HEK293 (cell line): ENCODE data around the gene CDKAL1.
A peak's percentile ranks its signal among the peaks of the same experiment; 100 is the strongest.

Experiments used
- CTCF ChIA-PET: fragments of 350-600 bp; formaldehyde crosslinking; extraction: SDS; loops from one replicate; lab custom pipeline; 2021; ENCODE audit warnings: antibody characterized with exemption; lab: Yijun Ruan, JAX
- POLR2A ChIA-PET: fragments of 300-600 bp; formaldehyde crosslinking; extraction: SDS; loops from one replicate; lab custom pipeline; 2020; ENCODE audit warnings: antibody characterized with exemption, inconsistent platforms; lab: Yijun Ruan, JAX
- H3K27ac ChIP-seq: fragments of 200-500 bp; sonication (Bioruptor generic); 2 replicates; pipeline ENCODE4 v1.5.1; 2014; ENCODE audit warnings: low read depth, low read length, control low read depth, inconsistent platforms; ENCODE audit errors: extremely low read depth
- H3K36me3 ChIP-seq, 2 experiments: fragments of 200-500 bp in 1 of 2; sonication (Bioruptor generic) in 1 of 2; 1 replicate in 1 of 2; 2 replicates in 1 of 2; pipeline ENCODE4 v1.5.1; 2014 to 2017; ENCODE audit warnings: inconsistent platforms in 2 of 2, low read length in 2 of 2; ENCODE audit not compliant: control insufficient read depth in 2 of 2, insufficient read depth in 1 of 2
- H3K4me1 ChIP-seq: fragments of 200-500 bp; sonication (Bioruptor generic); 2 replicates; pipeline ENCODE4 v1.5.1; 2014; ENCODE audit warnings: mild to moderate bottlenecking, low read length, inconsistent platforms; ENCODE audit not compliant: control insufficient read depth, insufficient read depth
- H3K4me3 ChIP-seq: 2 replicates; pipeline ENCODE4 v1.5.1; 2011; ENCODE audit warnings: low read depth, mild to moderate bottlenecking, control low read depth, low read length, moderate library complexity
- H3K9me3 ChIP-seq: fragments of 200-500 bp; sonication (Bioruptor generic); 2 replicates; pipeline ENCODE4 v1.5.1; 2014; ENCODE audit warnings: low read depth, low read length, inconsistent platforms; ENCODE audit not compliant: control insufficient read depth, insufficient read depth
- EGR2 ChIP-seq: fragments of 450-650 bp; formaldehyde crosslinking; IDR thresholded peaks from 2 replicates; pipeline ENCODE4 v1.5.1; 2016; ENCODE audit warnings: low read depth, missing biosample characterization, missing genetic modification characterization
- KLF10 ChIP-seq: fragments of 450-650 bp; IDR thresholded peaks from 2 replicates; pipeline ENCODE4 v1.5.1; 2018; ENCODE audit warnings: missing biosample characterization, mild to moderate bottlenecking, missing genetic modification characterization
- KLF7 ChIP-seq: fragments of 450-650 bp; formaldehyde crosslinking; IDR thresholded peaks from 2 replicates; pipeline ENCODE4 v1.5.1; 2016; ENCODE audit warnings: missing biosample characterization, missing genetic modification characterization, borderline replicate concordance
- MZF1 ChIP-seq: fragments of 450-650 bp; formaldehyde crosslinking; IDR thresholded peaks from 2 replicates; pipeline ENCODE4 v1.5.1; 2017; ENCODE audit warnings: missing biosample characterization, missing genetic modification characterization, borderline replicate concordance
- SP7 ChIP-seq: fragments of 450-650 bp; formaldehyde crosslinking; IDR thresholded peaks from 2 replicates; pipeline ENCODE4 v1.5.1; 2016; ENCODE audit warnings: missing biosample characterization, missing genetic modification characterization
- ZNF155 ChIP-seq: fragments of 450-650 bp; formaldehyde crosslinking; IDR thresholded peaks from 2 replicates; pipeline ENCODE4 v1.5.1; 2016; ENCODE audit warnings: missing biosample characterization, missing genetic modification characterization
- ZNF239 ChIP-seq: fragments of 450-650 bp; formaldehyde crosslinking; IDR thresholded peaks from 2 replicates; pipeline ENCODE4 v1.5.1; 2016; ENCODE audit warnings: missing biosample characterization, missing genetic modification characterization
- ZNF274 ChIP-seq, 2 experiments: fragments of 200-500 bp in 1 of 2; fragments of 450-650 bp in 1 of 2; sonication (Bioruptor generic) in 1 of 2; formaldehyde crosslinking in 1 of 2; IDR thresholded peaks; 2 replicates each; pipeline versions ENCODE4 v1.5.1 to v1.6.1; 2014 to 2016; ENCODE audit warnings: borderline replicate concordance in 1 of 2, inconsistent platforms in 1 of 2, low read length in 1 of 2, missing biosample characterization in 1 of 2, missing genetic modification characterization in 1 of 2
- TF ChIP-seq, protein P1 (sequence below): fragments of 450-650 bp; formaldehyde crosslinking; IDR thresholded peaks from 2 replicates; pipeline ENCODE4 v1.5.1; 2016; ENCODE audit warnings: missing biosample characterization, missing genetic modification characterization
- TF ChIP-seq, protein P2 (sequence below): fragments of 450-650 bp; IDR thresholded peaks from 2 replicates; pipeline ENCODE4 v1.5.1; 2018; ENCODE audit warnings: missing biosample characterization, missing genetic modification characterization
- TF ChIP-seq, protein P3 (sequence below): fragments of 450-650 bp; formaldehyde crosslinking; IDR thresholded peaks from 2 replicates; pipeline ENCODE4 v1.5.1; 2016; ENCODE audit warnings: missing biosample characterization, missing genetic modification characterization
- TF ChIP-seq, protein P4 (sequence below): fragments of 450-650 bp; IDR thresholded peaks from 2 replicates; pipeline ENCODE4 v1.5.1; 2018; ENCODE audit warnings: missing biosample characterization, mild to moderate bottlenecking, missing genetic modification characterization

Gene CDKAL1

DNA sequence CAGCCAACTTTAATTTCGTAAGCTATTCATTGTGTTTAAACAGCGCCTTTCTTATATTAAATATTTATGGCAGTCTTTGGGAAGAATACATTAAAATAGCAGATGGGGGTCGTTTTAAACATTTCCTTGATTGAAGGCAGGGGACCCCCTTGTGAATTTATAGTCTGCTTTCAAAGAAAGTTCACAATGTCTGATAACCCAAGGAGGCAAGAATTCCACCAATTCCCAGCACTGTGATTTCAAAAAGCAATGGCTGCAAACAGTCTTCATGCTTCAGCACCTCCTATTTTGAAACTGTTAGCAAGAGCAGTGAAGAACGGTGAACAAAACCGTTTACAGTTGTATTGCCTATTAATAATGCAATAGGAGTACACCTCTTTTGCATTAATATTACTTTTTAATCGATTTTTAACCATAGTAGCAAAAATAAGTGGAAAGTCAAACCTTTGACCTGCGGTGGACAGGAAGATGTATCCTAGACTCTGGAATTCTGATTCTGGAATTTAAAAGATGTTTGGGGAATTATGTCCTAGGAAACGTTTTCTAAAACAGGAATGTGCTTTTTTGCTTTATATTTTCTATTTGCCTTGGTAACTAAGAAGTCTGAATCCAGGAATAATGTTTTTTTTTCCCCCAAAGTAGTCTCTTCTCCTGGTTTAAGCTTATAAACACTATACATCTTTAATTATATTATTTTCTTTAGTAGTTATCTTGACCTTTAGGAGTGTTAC lies 393.0 kb downstream of the CDKAL1 start (continued):
- no peak for TF ChIP-seq EGR2 (tag by site-specific recombination)
- no peak for TF ChIP-seq SP7 (tag by site-specific recombination)
- TF ChIP-seq, protein P1, sequence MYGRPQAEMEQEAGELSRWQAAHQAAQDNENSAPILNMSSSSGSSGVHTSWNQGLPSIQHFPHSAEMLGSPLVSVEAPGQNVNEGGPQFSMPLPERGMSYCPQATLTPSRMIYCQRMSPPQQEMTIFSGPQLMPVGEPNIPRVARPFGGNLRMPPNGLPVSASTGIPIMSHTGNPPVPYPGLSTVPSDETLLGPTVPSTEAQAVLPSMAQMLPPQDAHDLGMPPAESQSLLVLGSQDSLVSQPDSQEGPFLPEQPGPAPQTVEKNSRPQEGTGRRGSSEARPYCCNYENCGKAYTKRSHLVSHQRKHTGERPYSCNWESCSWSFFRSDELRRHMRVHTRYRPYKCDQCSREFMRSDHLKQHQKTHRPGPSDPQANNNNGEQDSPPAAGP (tag by site-specific recombination) = no peak
- TF ChIP-seq, protein P2, sequence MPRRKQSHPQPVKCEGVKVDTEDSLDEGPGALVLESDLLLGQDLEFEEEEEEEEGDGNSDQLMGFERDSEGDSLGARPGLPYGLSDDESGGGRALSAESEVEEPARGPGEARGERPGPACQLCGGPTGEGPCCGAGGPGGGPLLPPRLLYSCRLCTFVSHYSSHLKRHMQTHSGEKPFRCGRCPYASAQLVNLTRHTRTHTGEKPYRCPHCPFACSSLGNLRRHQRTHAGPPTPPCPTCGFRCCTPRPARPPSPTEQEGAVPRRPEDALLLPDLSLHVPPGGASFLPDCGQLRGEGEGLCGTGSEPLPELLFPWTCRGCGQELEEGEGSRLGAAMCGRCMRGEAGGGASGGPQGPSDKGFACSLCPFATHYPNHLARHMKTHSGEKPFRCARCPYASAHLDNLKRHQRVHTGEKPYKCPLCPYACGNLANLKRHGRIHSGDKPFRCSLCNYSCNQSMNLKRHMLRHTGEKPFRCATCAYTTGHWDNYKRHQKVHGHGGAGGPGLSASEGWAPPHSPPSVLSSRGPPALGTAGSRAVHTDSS (tag by site-specific recombination) = no peak
- TF ChIP-seq KLF7 (tag by site-specific recombination) = no peak
- no peak for TF ChIP-seq ZNF274 (IDR thresholded peaks at IDR 0.05; ENCODE audit: low read length)
- no peak for TF ChIP-seq ZNF274 (tag by site-specific recombination; IDR thresholded peaks at IDR 0.05; ENCODE audit: borderline replicate concordance)
- TF ChIP-seq, protein P3, sequence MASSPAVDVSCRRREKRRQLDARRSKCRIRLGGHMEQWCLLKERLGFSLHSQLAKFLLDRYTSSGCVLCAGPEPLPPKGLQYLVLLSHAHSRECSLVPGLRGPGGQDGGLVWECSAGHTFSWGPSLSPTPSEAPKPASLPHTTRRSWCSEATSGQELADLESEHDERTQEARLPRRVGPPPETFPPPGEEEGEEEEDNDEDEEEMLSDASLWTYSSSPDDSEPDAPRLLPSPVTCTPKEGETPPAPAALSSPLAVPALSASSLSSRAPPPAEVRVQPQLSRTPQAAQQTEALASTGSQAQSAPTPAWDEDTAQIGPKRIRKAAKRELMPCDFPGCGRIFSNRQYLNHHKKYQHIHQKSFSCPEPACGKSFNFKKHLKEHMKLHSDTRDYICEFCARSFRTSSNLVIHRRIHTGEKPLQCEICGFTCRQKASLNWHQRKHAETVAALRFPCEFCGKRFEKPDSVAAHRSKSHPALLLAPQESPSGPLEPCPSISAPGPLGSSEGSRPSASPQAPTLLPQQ (tag by site-specific recombination) = no peak
- no peak for TF ChIP-seq ZNF155 (tag by site-specific recombination)

DNA sequence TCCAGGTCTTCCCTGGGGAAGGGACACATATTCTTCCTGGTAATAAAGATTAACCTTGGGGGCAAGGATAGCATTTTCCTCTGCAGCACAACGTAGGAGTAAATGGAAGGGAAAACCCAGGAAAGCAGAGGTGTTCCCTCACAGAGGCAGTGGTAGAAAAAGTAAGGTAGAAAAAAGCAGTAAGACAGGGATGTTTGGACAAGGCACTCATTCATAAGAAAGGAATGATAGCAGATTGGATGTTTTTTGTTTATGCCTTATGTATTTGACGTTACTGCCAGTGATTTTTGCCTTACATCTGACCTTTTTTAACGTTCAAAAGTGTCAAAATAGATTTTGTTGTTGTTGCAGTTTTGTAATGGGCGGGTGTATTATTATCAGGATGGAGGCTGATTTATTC lies 395.0 kb downstream of the CDKAL1 start:
- TF ChIP-seq MZF1 (tag by site-specific recombination) (0 out of 2 replicates have a peak, but pooled peaks have one; percentile 3), ZNF239 (no peak)
- TF ChIP-seq, all 188 proteins: peak for 1
- no peak overlapping the region for H3K27ac ChIP-seq
- CTCF ChIA-PET = no interaction called here
- H3K4me1 ChIP-seq = peaks cover 19% of the 10 kb centered on the region; the same call in 1 of the 2 replicates
- no peaks in the 10 kb centered on the region for H3K9me3 ChIP-seq
- POLR2A ChIA-PET = interaction anchor here (1.1 kb wide), 1 partner anchor 667 kb away, joined by 3 read pairs; no protein-coding TSS in a partner anchor
- H3K36me3 ChIP-seq = no peaks in the 10 kb centered on the region
- H3K4me3 ChIP-seq = no peak overlapping the region

DNA sequence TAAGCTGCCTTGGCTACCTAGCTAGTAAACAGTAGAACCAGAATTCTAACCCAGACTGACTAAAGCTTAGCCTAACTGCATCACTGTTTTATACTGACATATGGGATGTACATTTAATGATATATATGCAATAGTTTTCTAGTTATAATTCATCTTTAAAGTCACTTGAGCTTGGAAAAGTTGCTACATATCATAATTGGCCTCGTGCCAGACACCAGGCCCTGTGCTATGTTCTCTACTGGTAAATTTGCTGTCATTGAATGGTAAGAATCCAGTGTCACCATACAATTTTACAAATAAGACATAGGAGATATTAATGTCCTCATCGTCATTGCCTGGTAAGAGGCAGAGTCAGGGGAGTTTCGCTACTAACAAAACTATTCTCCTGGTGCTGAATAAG lies 396.8 kb downstream of the CDKAL1 start:
- CTCF ChIA-PET = interaction anchor here (1.3 kb wide), 1 partner anchor 359 kb away, joined by 3 read pairs; no protein-coding TSS in a partner anchor
- H3K27ac ChIP-seq = no peak overlapping the region
- POLR2A ChIA-PET = interaction anchor here (0.5 to 0.8 kb wide), 2 partner anchors 631 to 662 kb away, joined by 3 read pairs; partner anchors contain the start of gene SOX4
- TF ChIP-seq KLF10 (peak; percentile 23; the same call in 1 of the 2 replicates), SP7 (tag by site-specific recombination) (no peak)
- TF ChIP-seq, protein P4, sequence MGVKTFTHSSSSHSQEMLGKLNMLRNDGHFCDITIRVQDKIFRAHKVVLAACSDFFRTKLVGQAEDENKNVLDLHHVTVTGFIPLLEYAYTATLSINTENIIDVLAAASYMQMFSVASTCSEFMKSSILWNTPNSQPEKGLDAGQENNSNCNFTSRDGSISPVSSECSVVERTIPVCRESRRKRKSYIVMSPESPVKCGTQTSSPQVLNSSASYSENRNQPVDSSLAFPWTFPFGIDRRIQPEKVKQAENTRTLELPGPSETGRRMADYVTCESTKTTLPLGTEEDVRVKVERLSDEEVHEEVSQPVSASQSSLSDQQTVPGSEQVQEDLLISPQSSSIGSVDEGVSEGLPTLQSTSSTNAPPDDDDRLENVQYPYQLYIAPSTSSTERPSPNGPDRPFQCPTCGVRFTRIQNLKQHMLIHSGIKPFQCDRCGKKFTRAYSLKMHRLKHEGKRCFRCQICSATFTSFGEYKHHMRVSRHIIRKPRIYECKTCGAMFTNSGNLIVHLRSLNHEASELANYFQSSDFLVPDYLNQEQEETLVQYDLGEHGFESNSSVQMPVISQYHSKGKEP (tag by site-specific recombination) = 0 out of 2 replicates have a peak, but pooled peaks have one; percentile 23
- peaks cover 19% of the 10 kb centered on the region; the same call in 1 of the 2 replicates for H3K4me1 ChIP-seq
- no peak overlapping the region for H3K4me3 ChIP-seq
- H3K9me3 ChIP-seq = no peaks in the 10 kb centered on the region
- no peaks in the 10 kb centered on the region for H3K36me3 ChIP-seq
